Liver (tissue), 3 donors: Measurements from ENCODE around the gene HS3ST4.

Source experiments
- EGR1 ChIP-seq, 2 donors: IDR thresholded peaks; 2 replicates each; pipeline ENCODE4 v1.6.1; 2016 to 2018; ENCODE audit warnings: antibody characterized with exemption in 2 of 2, low read depth in 2 of 2
- FOXA1 ChIP-seq: IDR thresholded peaks from 2 replicates; pipeline ENCODE4 v1.6.1; 2016; ENCODE audit warnings: antibody characterized with exemption
- HNF4A ChIP-seq, 2 donors: conservative IDR thresholded peaks; 2 replicates each; pipeline ENCODE4 v1.6.1; 2016; ENCODE audit warnings: antibody characterized with exemption in 2 of 2, mild to moderate bottlenecking in 2 of 2
- HNF4G ChIP-seq: IDR thresholded peaks from 2 replicates; pipeline ENCODE4 v1.6.1; 2016; ENCODE audit warnings: antibody characterized with exemption
- JUND ChIP-seq, 2 donors: IDR thresholded peaks; 2 replicates each; pipeline ENCODE4 v1.6.1; 2016; ENCODE audit warnings: antibody characterized with exemption in 2 of 2
- RAD21 ChIP-seq, 2 donors: IDR thresholded peaks; 2 replicates each; pipeline ENCODE4 v1.6.1; 2016; ENCODE audit warnings: antibody characterized with exemption in 2 of 2, mild to moderate bottlenecking in 2 of 2
- RXRA ChIP-seq, 2 donors: IDR thresholded peaks; 2 replicates each; pipeline ENCODE4 v1.6.1; 2017 to 2018; ENCODE audit warnings: antibody characterized with exemption in 2 of 2, mild to moderate bottlenecking in 1 of 2
- SP1 ChIP-seq: IDR thresholded peaks from 2 replicates; pipeline ENCODE4 v1.6.1; 2018; ENCODE audit warnings: antibody characterized with exemption, mild to moderate bottlenecking
- TAF1 ChIP-seq: conservative IDR thresholded peaks from 2 replicates; pipeline ENCODE4 v1.6.1; 2016; ENCODE audit warnings: antibody characterized with exemption, mild to moderate bottlenecking
- YY1 ChIP-seq: IDR thresholded peaks from 2 replicates; pipeline ENCODE4 v1.6.1; 2016; ENCODE audit warnings: antibody characterized with exemption, mild to moderate bottlenecking
- TF ChIP-seq, protein P1 (sequence below): fragments of 150-350 bp; IDR thresholded peaks from 2 replicates; pipeline ENCODE4 v1.5.1; 2017; ENCODE audit warnings: improper control_type of control experiment, low read depth, low read length; ENCODE audit not compliant: missing input control
- TF ChIP-seq, protein P2 (sequence below): IDR thresholded peaks from 2 replicates; pipeline ENCODE4 v1.6.1; 2016; ENCODE audit warnings: antibody characterized with exemption, mild to moderate bottlenecking
- TF ChIP-seq, protein P3 (sequence below): IDR thresholded peaks from 2 replicates; pipeline ENCODE4 v1.6.1; 2016; ENCODE audit warnings: antibody characterized with exemption
- donor health status: healthy.
- donor health status: healthy.

DNA sequence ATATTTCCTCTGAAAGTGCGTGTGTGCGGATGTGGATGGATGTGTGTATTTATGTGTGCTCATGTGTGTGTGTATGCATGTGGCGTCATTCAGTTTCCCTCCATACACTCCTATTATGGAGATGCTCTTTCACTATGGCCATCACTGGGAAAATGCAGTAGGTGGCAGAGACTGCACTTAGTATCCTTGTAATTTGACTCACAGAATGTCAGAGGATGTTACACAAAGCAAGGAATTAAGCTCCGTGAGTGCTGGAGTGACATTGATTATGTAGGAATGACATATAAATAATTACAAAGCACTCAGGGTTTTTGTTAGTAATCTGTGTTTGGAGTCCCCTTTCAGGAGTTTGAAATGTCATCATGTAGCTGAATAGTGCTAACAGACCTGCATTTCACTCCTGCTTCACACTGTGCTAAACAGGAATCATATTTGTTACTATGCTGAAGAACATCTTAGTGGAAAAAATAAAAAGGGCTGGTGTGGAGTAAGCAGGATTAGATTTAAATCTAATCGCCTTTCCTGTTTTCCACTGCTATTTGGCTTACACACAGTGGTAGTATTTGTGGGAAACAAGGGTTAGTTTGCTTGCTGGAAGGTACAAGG lies 59.6 kb downstream of the HS3ST4 start:
- TF ChIP-seq, protein P1, sequence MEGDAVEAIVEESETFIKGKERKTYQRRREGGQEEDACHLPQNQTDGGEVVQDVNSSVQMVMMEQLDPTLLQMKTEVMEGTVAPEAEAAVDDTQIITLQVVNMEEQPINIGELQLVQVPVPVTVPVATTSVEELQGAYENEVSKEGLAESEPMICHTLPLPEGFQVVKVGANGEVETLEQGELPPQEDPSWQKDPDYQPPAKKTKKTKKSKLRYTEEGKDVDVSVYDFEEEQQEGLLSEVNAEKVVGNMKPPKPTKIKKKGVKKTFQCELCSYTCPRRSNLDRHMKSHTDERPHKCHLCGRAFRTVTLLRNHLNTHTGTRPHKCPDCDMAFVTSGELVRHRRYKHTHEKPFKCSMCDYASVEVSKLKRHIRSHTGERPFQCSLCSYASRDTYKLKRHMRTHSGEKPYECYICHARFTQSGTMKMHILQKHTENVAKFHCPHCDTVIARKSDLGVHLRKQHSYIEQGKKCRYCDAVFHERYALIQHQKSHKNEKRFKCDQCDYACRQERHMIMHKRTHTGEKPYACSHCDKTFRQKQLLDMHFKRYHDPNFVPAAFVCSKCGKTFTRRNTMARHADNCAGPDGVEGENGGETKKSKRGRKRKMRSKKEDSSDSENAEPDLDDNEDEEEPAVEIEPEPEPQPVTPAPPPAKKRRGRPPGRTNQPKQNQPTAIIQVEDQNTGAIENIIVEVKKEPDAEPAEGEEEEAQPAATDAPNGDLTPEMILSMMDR: no peak
- TF ChIP-seq TAF1 (no peak), RAD21 (IDR thresholded peaks at IDR 0.05) (no peak), YY1 (no peak), SP1 (no peak), HNF4A (conservative IDR thresholded peaks at IDR 0.05) (no peak), RXRA (IDR thresholded peaks at IDR 0.05) (no peak), EGR1 (IDR thresholded peaks at IDR 0.05; ENCODE audit: low read depth in 2 of 2) (no peak), FOXA1 (no peak), JUND (IDR thresholded peaks at IDR 0.05) (no peak), HNF4G (no peak)
- TF ChIP-seq, protein P2, sequence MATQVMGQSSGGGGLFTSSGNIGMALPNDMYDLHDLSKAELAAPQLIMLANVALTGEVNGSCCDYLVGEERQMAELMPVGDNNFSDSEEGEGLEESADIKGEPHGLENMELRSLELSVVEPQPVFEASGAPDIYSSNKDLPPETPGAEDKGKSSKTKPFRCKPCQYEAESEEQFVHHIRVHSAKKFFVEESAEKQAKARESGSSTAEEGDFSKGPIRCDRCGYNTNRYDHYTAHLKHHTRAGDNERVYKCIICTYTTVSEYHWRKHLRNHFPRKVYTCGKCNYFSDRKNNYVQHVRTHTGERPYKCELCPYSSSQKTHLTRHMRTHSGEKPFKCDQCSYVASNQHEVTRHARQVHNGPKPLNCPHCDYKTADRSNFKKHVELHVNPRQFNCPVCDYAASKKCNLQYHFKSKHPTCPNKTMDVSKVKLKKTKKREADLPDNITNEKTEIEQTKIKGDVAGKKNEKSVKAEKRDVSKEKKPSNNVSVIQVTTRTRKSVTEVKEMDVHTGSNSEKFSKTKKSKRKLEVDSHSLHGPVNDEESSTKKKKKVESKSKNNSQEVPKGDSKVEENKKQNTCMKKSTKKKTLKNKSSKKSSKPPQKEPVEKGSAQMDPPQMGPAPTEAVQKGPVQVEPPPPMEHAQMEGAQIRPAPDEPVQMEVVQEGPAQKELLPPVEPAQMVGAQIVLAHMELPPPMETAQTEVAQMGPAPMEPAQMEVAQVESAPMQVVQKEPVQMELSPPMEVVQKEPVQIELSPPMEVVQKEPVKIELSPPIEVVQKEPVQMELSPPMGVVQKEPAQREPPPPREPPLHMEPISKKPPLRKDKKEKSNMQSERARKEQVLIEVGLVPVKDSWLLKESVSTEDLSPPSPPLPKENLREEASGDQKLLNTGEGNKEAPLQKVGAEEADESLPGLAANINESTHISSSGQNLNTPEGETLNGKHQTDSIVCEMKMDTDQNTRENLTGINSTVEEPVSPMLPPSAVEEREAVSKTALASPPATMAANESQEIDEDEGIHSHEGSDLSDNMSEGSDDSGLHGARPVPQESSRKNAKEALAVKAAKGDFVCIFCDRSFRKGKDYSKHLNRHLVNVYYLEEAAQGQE: no peak
- TF ChIP-seq, protein P3, sequence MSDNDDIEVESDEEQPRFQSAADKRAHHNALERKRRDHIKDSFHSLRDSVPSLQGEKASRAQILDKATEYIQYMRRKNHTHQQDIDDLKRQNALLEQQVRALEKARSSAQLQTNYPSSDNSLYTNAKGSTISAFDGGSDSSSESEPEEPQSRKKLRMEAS: no peak
